ENCODE data around the gene IKZF1.

DNA sequence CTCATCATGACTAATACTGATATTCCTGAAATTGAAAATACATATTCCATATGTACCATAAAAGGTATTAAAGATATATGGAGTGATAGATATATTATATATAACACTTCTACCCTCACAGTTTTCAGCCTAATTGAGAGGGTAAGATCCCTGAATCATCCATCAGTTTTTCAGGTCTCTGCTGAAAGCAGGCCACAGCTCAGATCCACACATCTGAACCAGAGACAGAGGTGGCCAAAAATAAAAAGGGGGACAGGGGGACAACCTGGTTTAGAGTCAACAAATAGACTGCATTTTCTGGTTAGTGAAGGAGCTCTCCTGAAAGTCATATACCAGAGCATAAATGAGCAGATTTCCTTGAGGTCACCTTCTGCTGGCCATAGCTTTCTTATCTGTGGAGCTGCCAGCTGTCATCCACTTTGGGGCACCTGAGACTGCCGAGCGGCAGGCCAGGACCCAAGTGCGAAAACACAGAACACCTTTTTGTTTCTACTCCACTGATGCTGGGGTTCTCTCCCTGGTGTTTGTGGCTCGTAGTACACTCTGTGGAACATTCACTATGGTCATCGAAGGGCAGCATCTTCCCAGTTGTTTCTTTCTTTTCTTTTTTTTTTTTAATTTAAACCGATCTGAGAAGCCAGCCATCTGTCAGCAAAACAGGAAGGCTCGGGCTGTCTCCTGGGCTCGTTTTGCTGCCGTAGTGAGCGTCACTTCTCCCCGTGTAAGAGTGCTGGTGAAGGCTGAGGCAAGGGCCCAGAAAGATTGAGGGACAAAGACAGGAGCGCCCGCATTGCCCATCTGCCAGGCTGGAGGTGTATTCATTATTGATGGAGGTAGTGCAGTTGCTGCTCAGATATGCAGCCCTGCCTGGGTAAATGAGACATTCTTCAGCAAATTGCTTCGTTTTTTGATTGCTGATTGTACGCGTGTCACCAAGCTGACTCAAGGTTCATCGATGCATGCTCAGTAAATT is 13.5 kb downstream of the IKZF1 start:
- TF ChIP-seq, protein P1, sequence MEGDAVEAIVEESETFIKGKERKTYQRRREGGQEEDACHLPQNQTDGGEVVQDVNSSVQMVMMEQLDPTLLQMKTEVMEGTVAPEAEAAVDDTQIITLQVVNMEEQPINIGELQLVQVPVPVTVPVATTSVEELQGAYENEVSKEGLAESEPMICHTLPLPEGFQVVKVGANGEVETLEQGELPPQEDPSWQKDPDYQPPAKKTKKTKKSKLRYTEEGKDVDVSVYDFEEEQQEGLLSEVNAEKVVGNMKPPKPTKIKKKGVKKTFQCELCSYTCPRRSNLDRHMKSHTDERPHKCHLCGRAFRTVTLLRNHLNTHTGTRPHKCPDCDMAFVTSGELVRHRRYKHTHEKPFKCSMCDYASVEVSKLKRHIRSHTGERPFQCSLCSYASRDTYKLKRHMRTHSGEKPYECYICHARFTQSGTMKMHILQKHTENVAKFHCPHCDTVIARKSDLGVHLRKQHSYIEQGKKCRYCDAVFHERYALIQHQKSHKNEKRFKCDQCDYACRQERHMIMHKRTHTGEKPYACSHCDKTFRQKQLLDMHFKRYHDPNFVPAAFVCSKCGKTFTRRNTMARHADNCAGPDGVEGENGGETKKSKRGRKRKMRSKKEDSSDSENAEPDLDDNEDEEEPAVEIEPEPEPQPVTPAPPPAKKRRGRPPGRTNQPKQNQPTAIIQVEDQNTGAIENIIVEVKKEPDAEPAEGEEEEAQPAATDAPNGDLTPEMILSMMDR (IDR thresholded peaks at IDR 0.05; ENCODE audit: low read depth, low read length): no peak
- TF ChIP-seq EZH2phosphoT487 (IDR thresholded peaks at IDR 0.05; ENCODE audit: low read depth): no peak

Measured in OCI-LY3 (cell line).